GM12878 (cell line): ENCODE results near the gene IL4I1. TPM values are rescaled to one million over a fixed set of nuclear protein-coding genes. Genes with fewer than 3 reads are reported as not detected.

Experiments
- BHLHE40 ChIP-seq, 2 experiments: fragments of 450-650 bp in 1 of 2; IDR thresholded peaks; 2 replicates each; pipeline ENCODE4 v1.6.1; 2011 to 2017; ENCODE audit warnings: low read depth in 2 of 2, borderline replicate concordance in 1 of 2, improper control_type of control experiment in 1 of 2, low read length in 1 of 2, mild to moderate bottlenecking in 1 of 2
- CEBPB ChIP-seq, 2 experiments: fragments of 150-350 bp in 1 of 2; IDR thresholded peaks; 2 replicates each; pipeline ENCODE4 v1.6.1; 2012 to 2014; ENCODE audit warnings: low read depth in 2 of 2, low read length in 2 of 2, borderline replicate concordance in 1 of 2, inconsistent platforms in 1 of 2
- CHD2 ChIP-seq: IDR thresholded peaks from 2 replicates; pipeline ENCODE4 v1.6.1; 2011; ENCODE audit warnings: low read depth, low read length, improper control_type of control experiment, borderline replicate concordance
- CREM ChIP-seq: IDR thresholded peaks from 2 replicates; pipeline ENCODE4 v1.6.1; 2014; ENCODE audit warnings: antibody characterized with exemption, low read depth
- DPF2 ChIP-seq: fragments of 450-650 bp; IDR thresholded peaks from 2 replicates; pipeline ENCODE4 v1.6.1; 2017; ENCODE audit warnings: mild to moderate bottlenecking
- EP300 ChIP-seq, 2 experiments: fragments of 150-350 bp in 1 of 2; IDR thresholded peaks; 2 replicates each; pipeline ENCODE4 v1.6.1; 2011 to 2012; ENCODE audit warnings: low read depth in 2 of 2, low read length in 2 of 2, borderline replicate concordance in 1 of 2, improper control_type of control experiment in 1 of 2, inconsistent platforms in 1 of 2; ENCODE audit not compliant: control insufficient read depth in 1 of 2
- ESRRA ChIP-seq: IDR thresholded peaks from 2 replicates; pipeline ENCODE4 v1.6.1; 2012; ENCODE audit warnings: mild to moderate bottlenecking, low read length, improper control_type of control experiment
- HDGF ChIP-seq: fragments of 450-650 bp; IDR thresholded peaks from 2 replicates; pipeline ENCODE4 v1.6.1; 2016; ENCODE audit warnings: antibody characterized with exemption
- IKZF2 ChIP-seq, 2 experiments: fragments of 450-650 bp; IDR thresholded peaks; 2 replicates each; pipeline ENCODE4 v1.6.1; 2017; ENCODE audit warnings: mild to moderate bottlenecking in 2 of 2, moderate library complexity in 2 of 2
- MEF2B ChIP-seq: fragments of 450-650 bp; IDR thresholded peaks from 2 replicates; pipeline ENCODE4 v1.6.1; 2018; ENCODE audit warnings: mild to moderate bottlenecking, moderate library complexity; ENCODE audit not compliant: partially characterized antibody, poor library complexity, severe bottlenecking
- NFXL1 ChIP-seq: fragments of 450-650 bp; IDR thresholded peaks from 2 replicates; pipeline ENCODE4 v1.6.1; 2017; ENCODE audit warnings: antibody characterized with exemption, mild to moderate bottlenecking, borderline replicate concordance
- PAX5 ChIP-seq: IDR thresholded peaks from 2 replicates; pipeline ENCODE4 v1.6.1; 2011; ENCODE audit warnings: low read depth, low read length, borderline replicate concordance
- POLR2AphosphoS2 ChIP-seq: IDR thresholded peaks from 2 replicates; pipeline ENCODE4 v1.6.1; 2011; ENCODE audit warnings: low read depth, mild to moderate bottlenecking, low read length, improper control_type of control experiment, moderate library complexity
- RAD21 ChIP-seq: IDR thresholded peaks from 2 replicates; pipeline ENCODE4 v1.6.1; 2011; ENCODE audit warnings: mild to moderate bottlenecking, low read depth, low read length, moderate library complexity; ENCODE audit not compliant: insufficient read depth
- SREBF1 ChIP-seq: IDR thresholded peaks from 2 replicates; pipeline ENCODE4 v1.6.1; 2012; ENCODE audit warnings: mild to moderate bottlenecking, low read length
- SREBF2 ChIP-seq: IDR thresholded peaks from 2 replicates; pipeline ENCODE4 v1.6.1; 2012; ENCODE audit warnings: mild to moderate bottlenecking, low read length
- TBL1XR1 ChIP-seq: IDR thresholded peaks from 2 replicates; pipeline ENCODE4 v1.6.1; 2012; ENCODE audit warnings: low read depth, low read length, improper control_type of control experiment
- YY1 ChIP-seq: IDR thresholded peaks from 2 replicates; pipeline ENCODE4 v1.6.1; 2011; ENCODE audit warnings: low read depth, mild to moderate bottlenecking, low read length
- ZNF384 ChIP-seq: IDR thresholded peaks from 2 replicates; pipeline ENCODE4 v1.6.1; 2012; ENCODE audit warnings: low read depth, mild to moderate bottlenecking, low read length, improper control_type of control experiment, borderline replicate concordance
- polyA plus RNA-seq, 11 experiments: library from polyadenylated mRNA; depleted of rRNA in 4 of 11; unstranded in 6 of 11; stranded (reverse) in 5 of 11; fragments of >200 nt; fragmentation: Nextera tagmentation in 4 of 11; fragmentation: Illumina TruSeq in 1 of 11; extraction: Ambion mirVana in 4 of 11; extraction: Trizol in 1 of 11; gene quantifications; 1 replicate in 1 of 11; 2 replicates in 10 of 11; pipeline versions ENCODE4 v1.2.1 to v1.2.3, GENCODE V29; 2011 to 2016; ENCODE audit warnings: inconsistent platforms in 2 of 11, missing spikeins in 2 of 11, low read depth in 1 of 11
- total RNA-seq, 4 experiments: library from RNA; depleted of rRNA in 3 of 4; stranded (reverse); fragments of >200 nt in 3 of 4; fragmentation: Illumina TruSeq in 1 of 4; extraction: Trizol in 1 of 4; gene quantifications; 2 replicates each; pipeline versions ENCODE4 v1.2.1 to v1.2.3, GENCODE V29; 2013 to 2021
- TF ChIP-seq, protein P1 (sequence below): IDR thresholded peaks from 2 replicates; pipeline ENCODE4 v1.6.1; 2012; ENCODE audit warnings: mild to moderate bottlenecking, low read depth, low read length
- TF ChIP-seq, protein P2 (sequence below): fragments of 450-650 bp; IDR thresholded peaks from 2 replicates; pipeline ENCODE4 v1.6.1; 2017; ENCODE audit warnings: mild to moderate bottlenecking, moderate library complexity

Gene IL4I1
- total and polyA plus RNA-seq, 10 of the 15 experiments (the other 5 are each of a cell fraction or from before 2014, with no cell fraction given) = 0.62 to 83.8 (median 42.8) TPM

DNA sequence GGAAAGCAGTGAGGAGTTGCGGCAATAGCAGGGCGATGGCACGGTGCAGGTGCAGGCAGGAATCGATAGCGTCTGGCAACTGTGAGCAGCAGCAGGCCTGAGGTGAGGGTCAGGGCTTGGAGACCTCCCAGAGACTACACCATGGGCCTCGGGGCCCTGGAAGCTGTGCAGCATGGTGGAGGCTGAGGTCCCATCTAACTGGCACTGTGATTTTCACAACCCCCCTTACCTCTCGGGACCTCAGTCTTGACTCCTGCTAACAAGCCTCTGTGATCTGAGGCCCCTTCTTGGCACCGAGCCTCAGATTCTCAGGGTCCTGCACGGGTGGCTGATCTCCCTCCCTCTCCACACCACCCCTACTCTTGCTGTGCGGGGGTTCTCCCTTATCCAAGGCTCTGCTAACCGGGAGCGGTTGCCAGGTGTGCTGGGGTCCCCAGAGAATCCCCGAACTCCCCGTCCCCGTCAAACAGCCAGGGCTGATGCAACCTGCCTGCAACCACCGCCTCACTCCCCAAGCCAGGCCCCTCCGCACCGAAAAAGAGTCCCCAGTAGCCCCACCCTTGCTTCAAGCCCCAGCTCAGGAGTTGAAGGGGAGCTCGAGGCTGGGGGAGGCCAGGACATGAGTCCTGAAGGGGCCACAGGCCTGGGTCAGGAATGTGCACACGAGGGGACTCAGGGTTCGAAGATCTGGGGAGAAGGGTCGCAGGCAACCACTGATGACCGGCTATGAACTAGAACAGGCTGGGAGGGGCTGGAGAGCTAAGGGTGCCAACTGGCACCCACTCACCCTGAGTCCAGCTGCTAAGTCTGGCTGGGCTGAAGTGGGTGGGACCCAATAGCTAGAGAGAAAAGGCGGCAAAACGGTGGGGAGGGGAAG lies 27.6 kb upstream of the IL4I1 start (continued):
- TF ChIP-seq, protein P1, sequence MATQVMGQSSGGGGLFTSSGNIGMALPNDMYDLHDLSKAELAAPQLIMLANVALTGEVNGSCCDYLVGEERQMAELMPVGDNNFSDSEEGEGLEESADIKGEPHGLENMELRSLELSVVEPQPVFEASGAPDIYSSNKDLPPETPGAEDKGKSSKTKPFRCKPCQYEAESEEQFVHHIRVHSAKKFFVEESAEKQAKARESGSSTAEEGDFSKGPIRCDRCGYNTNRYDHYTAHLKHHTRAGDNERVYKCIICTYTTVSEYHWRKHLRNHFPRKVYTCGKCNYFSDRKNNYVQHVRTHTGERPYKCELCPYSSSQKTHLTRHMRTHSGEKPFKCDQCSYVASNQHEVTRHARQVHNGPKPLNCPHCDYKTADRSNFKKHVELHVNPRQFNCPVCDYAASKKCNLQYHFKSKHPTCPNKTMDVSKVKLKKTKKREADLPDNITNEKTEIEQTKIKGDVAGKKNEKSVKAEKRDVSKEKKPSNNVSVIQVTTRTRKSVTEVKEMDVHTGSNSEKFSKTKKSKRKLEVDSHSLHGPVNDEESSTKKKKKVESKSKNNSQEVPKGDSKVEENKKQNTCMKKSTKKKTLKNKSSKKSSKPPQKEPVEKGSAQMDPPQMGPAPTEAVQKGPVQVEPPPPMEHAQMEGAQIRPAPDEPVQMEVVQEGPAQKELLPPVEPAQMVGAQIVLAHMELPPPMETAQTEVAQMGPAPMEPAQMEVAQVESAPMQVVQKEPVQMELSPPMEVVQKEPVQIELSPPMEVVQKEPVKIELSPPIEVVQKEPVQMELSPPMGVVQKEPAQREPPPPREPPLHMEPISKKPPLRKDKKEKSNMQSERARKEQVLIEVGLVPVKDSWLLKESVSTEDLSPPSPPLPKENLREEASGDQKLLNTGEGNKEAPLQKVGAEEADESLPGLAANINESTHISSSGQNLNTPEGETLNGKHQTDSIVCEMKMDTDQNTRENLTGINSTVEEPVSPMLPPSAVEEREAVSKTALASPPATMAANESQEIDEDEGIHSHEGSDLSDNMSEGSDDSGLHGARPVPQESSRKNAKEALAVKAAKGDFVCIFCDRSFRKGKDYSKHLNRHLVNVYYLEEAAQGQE = no peak
- TF ChIP-seq EP300 (IDR thresholded peaks at IDR 0.05; ENCODE audit: borderline replicate concordance in 1 of 2, control insufficient read depth in 1 of 2, low read depth in 2 of 2, low read length in 2 of 2) (0 out of 4 replicates have a peak, but pooled peaks of 1 of the 2 experiments have one; percentile 36), IKZF2 (IDR thresholded peaks at IDR 0.05) (peak; percentile 56 to 70; a peak in 3 of 4 replicates), NFXL1 (no peak), RAD21 (peak; percentile 20; the same call in 1 of the 2 replicates), SREBF1 (0 out of 2 replicates have a peak, but pooled peaks have one; percentile 11), YY1 (peak; percentile 54; the same call in 1 of the 2 replicates), POLR2AphosphoS2 (0 out of 2 replicates have a peak, but pooled peaks have one; percentile 29), PAX5 (peak; percentile 47; the same call in 1 of the 2 replicates), BHLHE40 (IDR thresholded peaks at IDR 0.05; ENCODE audit: borderline replicate concordance in 1 of 2, low read depth in 2 of 2, low read length in 1 of 2) (peak; percentile 32 to 57; a peak in 2 of 4 replicates), SREBF2 (0 out of 2 replicates have a peak, but pooled peaks have one; percentile 11), ZNF384 (0 out of 2 replicates have a peak, but pooled peaks have one; percentile 14), CEBPB (IDR thresholded peaks at IDR 0.05; ENCODE audit: borderline replicate concordance in 1 of 2, low read depth in 2 of 2, low read length in 2 of 2) (peak; percentile 50 to 98; a peak in 2 of 4 replicates), ESRRA (0 out of 2 replicates have a peak, but pooled peaks have one; percentile 22), CHD2 (peak; percentile 84), TBL1XR1 (0 out of 2 replicates have a peak, but pooled peaks have one; percentile 33), DPF2 (0 out of 2 replicates have a peak, but pooled peaks have one; percentile 26), HDGF (no peak), MEF2B (peak; percentile 89), CREM (peak; percentile 51; the same call in 1 of the 2 replicates)
- TF ChIP-seq, protein P2, sequence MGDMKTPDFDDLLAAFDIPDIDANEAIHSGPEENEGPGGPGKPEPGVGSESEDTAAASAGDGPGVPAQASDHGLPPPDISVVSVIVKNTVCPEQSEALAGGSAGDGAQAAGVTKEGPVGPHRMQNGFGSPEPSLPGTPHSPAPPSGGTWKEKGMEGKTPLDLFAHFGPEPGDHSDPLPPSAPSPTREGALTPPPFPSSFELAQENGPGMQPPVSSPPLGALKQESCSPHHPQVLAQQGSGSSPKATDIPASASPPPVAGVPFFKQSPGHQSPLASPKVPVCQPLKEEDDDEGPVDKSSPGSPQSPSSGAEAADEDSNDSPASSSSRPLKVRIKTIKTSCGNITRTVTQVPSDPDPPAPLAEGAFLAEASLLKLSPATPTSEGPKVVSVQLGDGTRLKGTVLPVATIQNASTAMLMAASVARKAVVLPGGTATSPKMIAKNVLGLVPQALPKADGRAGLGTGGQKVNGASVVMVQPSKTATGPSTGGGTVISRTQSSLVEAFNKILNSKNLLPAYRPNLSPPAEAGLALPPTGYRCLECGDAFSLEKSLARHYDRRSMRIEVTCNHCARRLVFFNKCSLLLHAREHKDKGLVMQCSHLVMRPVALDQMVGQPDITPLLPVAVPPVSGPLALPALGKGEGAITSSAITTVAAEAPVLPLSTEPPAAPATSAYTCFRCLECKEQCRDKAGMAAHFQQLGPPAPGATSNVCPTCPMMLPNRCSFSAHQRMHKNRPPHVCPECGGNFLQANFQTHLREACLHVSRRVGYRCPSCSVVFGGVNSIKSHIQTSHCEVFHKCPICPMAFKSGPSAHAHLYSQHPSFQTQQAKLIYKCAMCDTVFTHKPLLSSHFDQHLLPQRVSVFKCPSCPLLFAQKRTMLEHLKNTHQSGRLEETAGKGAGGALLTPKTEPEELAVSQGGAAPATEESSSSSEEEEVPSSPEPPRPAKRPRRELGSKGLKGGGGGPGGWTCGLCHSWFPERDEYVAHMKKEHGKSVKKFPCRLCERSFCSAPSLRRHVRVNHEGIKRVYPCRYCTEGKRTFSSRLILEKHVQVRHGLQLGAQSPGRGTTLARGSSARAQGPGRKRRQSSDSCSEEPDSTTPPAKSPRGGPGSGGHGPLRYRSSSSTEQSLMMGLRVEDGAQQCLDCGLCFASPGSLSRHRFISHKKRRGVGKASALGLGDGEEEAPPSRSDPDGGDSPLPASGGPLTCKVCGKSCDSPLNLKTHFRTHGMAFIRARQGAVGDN = peak; percentile 48; the same call in 1 of the 2 replicates
